K562 (cell line): ENCODE data around the gene TOMT. TPM values are rescaled to one million over a fixed set of nuclear protein-coding genes. Genes with fewer than 3 reads are reported as not detected.
A peak's percentile ranks its signal among the peaks of the same experiment; 100 is the strongest.

ENCODE experiments used
- ATAC-seq: fragments of 200-7000 bp; cut with Tn5 transposase; 3 replicates; pipeline ENCODE4 v1.9.1; 2020; ENCODE audit warnings: moderate library complexity
- BruUV-seq: library from RNA; stranded (reverse); fragments of 400-500 nt; replicated peaks from 2 replicates; lab custom pipeline; 2021; lab: Mats Ljungman, UMichigan
- CTCF ChIA-PET: fragments of 300-600 bp; formaldehyde crosslinking; extraction: SDS; loops from one replicate; lab custom pipeline; 2021; ENCODE audit warnings: low intra/inter-chr PET ratio; lab: Yijun Ruan, JAX
- POLR2A ChIA-PET: fragments of 300-600, 350-650 bp; sonication (Branson Sonifier 250); formaldehyde crosslinking; extraction: SDS; loops from one replicate; lab custom pipeline; 2021; ENCODE audit warnings: antibody characterized with exemption, inconsistent platforms; lab: Yijun Ruan, JAX
- DNase-seq, 4 experiments: peaks; one replicate each; pipeline versions ENCODE4 v3.0.0 to v3.0.0-alpha.2; 2011 to 2018; ENCODE audit warnings: low spot score in 3 of 4, mixed read lengths in 3 of 4; ENCODE audit errors: extremely low read depth in 1 of 4
- FAIRE-seq: peaks from 2 replicates; lab custom pipeline; 2011; peaks lifted over from hg19 to GRCh38; lab: Jason Lieb, UNC
- H2AFZ ChIP-seq: 2 replicates; pipeline ENCODE4 v1.6.0; 2011; ENCODE audit warnings: low read depth, low read length, control low read depth, inconsistent platforms
- H3K27ac ChIP-seq: fragments of 200-600 bp; 3 replicates; pipeline ENCODE4 v1.8.0; 2011; ENCODE audit warnings: low read depth, mild to moderate bottlenecking, control low read depth, inconsistent platforms, low read length, moderate library complexity, mixed read lengths; ENCODE audit errors: extremely low read depth
- H3K27me3 ChIP-seq, 2 experiments: fragments of 300-600 bp in 1 of 2; 2 replicates in 1 of 2; 3 replicates in 1 of 2; pipeline versions ENCODE4 v1.6.0 to v1.8.0; 2011; ENCODE audit warnings: inconsistent platforms in 2 of 2, low read length in 2 of 2, mild to moderate bottlenecking in 1 of 2, mixed read lengths in 1 of 2, moderate library complexity in 1 of 2; ENCODE audit not compliant: control insufficient read depth in 2 of 2, insufficient read depth in 2 of 2
- H3K36me3 ChIP-seq: fragments of 300-600 bp; 3 replicates; pipeline ENCODE4 v1.8.0; 2011; ENCODE audit warnings: mild to moderate bottlenecking, low read length, inconsistent platforms; ENCODE audit not compliant: control insufficient read depth, insufficient read depth
- H3K4me1 ChIP-seq, 2 experiments: fragments of 200-600 bp in 1 of 2; replicated peaks in 1 of 2; 2 replicates in 1 of 2; 3 replicates in 1 of 2; pipeline versions ENCODE4 v1.5.1 to v1.8.0; 2011; ENCODE audit warnings: inconsistent platforms in 2 of 2, low read length in 2 of 2, mild to moderate bottlenecking in 1 of 2, mixed read lengths in 1 of 2, moderate library complexity in 1 of 2; ENCODE audit not compliant: control insufficient read depth in 2 of 2, insufficient read depth in 2 of 2
- H3K4me2 ChIP-seq: 2 replicates; pipeline ENCODE4 v1.6.1; 2011; ENCODE audit warnings: low read length, control low read depth, inconsistent platforms, mixed read lengths; ENCODE audit not compliant: insufficient read depth
- H3K4me3 ChIP-seq: fragments of 200-600 bp; sonication (generic), shearing (Covaris generic); 2 replicates; pipeline ENCODE4 v1.5.1; 2016; ENCODE audit warnings: control low read depth, inconsistent platforms
- H3K79me2 ChIP-seq: fragments of 200-600 bp; 3 replicates; pipeline ENCODE4 v1.8.0; 2011; ENCODE audit warnings: low read length, inconsistent platforms; ENCODE audit not compliant: control insufficient read depth, insufficient read depth
- H3K9ac ChIP-seq, 2 experiments: 2 replicates each; pipeline versions ENCODE4 v1.6.0 to v1.6.1; 2011; ENCODE audit warnings: low read depth in 2 of 2, low read length in 2 of 2, control low read depth in 1 of 2, inconsistent platforms in 1 of 2, mild to moderate bottlenecking in 1 of 2, mixed read lengths in 1 of 2; ENCODE audit not compliant: insufficient read depth in 1 of 2
- H3K9me1 ChIP-seq: one replicate; pipeline ENCODE4 v1.6.0; 2011; ENCODE audit warnings: inconsistent platforms, mild to moderate bottlenecking, low read length, moderate library complexity; ENCODE audit not compliant: control insufficient read depth, insufficient read depth
- H3K9me3 ChIP-seq: replicated peaks from 2 replicates; pipeline ENCODE4 v1.5.1; 2011; ENCODE audit warnings: low read depth, low read length, inconsistent platforms; ENCODE audit not compliant: control insufficient read depth, insufficient read depth
- H4K20me1 ChIP-seq: replicated peaks from 2 replicates; pipeline ENCODE4 v1.6.1; 2011; ENCODE audit warnings: low read length, inconsistent platforms, mixed read lengths; ENCODE audit not compliant: control insufficient read depth, insufficient read depth
- BDP1 ChIP-seq: IDR thresholded peaks from 3 replicates; pipeline ENCODE4 v1.6.1; 2011; ENCODE audit not compliant: insufficient read length, insufficient read depth
- CBX3 ChIP-seq, 2 experiments: IDR thresholded peaks; 1 replicate in 1 of 2; 2 replicates in 1 of 2; pipeline ENCODE4 v1.6.1; 2012; ENCODE audit warnings: inconsistent platforms in 2 of 2, low read length in 2 of 2, borderline replicate concordance in 1 of 2, control low read depth in 1 of 2
- CREB1 ChIP-seq, 2 experiments: sonication (generic) in 1 of 2; formaldehyde crosslinking in 1 of 2; IDR thresholded peaks; 2 replicates each; pipeline versions ENCODE4 v1.6.1 to v1.8.0; 2012 to 2022; ENCODE audit warnings: inconsistent platforms in 1 of 2, mild to moderate bottlenecking in 1 of 2, missing genetic modification reagents in 1 of 2, moderate library complexity in 1 of 2
- FOSL1 ChIP-seq: fragments of 200-800 bp; sonication (Bioruptor generic); conservative IDR thresholded peaks from 2 replicates; pipeline ENCODE4 v1.6.1; 2016; ENCODE audit warnings: missing genetic modification characterization, missing compliant biosample characterization
- MECOM ChIP-seq: fragments of 250-450 bp; sonication (Bioruptor Pico); IDR thresholded peaks from 2 replicates; pipeline ENCODE4 v1.8.0; 2022; ENCODE audit warnings: inconsistent platforms
- NBN ChIP-seq: fragments of 450-650 bp; IDR thresholded peaks from 2 replicates; pipeline ENCODE4 v1.6.1; 2016; ENCODE audit warnings: low read depth, mild to moderate bottlenecking
- RCOR1 ChIP-seq, 2 experiments: IDR thresholded peaks; 2 replicates each; pipeline ENCODE4 v1.6.1; 2012; ENCODE audit warnings: low read depth in 2 of 2, low read length in 2 of 2, borderline replicate concordance in 1 of 2, improper control_type of control experiment in 1 of 2
- RFX1 ChIP-seq: fragments of 450-650 bp; IDR thresholded peaks from 2 replicates; pipeline ENCODE4 v1.6.1; 2016; ENCODE audit warnings: mild to moderate bottlenecking, moderate library complexity
- SMARCA5 ChIP-seq: fragments of 450-650 bp; IDR thresholded peaks from 2 replicates; pipeline ENCODE4 v1.6.1; 2016
- SOX6 ChIP-seq: fragments of 450-650 bp; IDR thresholded peaks from 2 replicates; pipeline ENCODE4 v1.6.1; 2014; ENCODE audit warnings: mild to moderate bottlenecking
- SREBF1 ChIP-seq: fragments of 150-350 bp; IDR thresholded peaks from 2 replicates; pipeline ENCODE4 v1.6.1; 2014; ENCODE audit warnings: antibody characterized with exemption, low read depth, low read length, borderline replicate concordance
- YY1 ChIP-seq, 3 experiments: IDR thresholded peaks; 2 replicates each; pipeline ENCODE4 v1.6.1; 2011; ENCODE audit warnings: low read length in 2 of 3, mild to moderate bottlenecking in 2 of 3, moderate library complexity in 2 of 3, borderline replicate concordance in 1 of 3, control low read depth in 1 of 3, low read depth in 1 of 3; ENCODE audit not compliant: insufficient read depth in 3 of 3, insufficient replicate concordance in 2 of 3, control insufficient read depth in 1 of 3, insufficient read length in 1 of 3; ENCODE audit errors: extremely low read depth in 1 of 3
- ZBTB17 ChIP-seq: fragments of 450-650 bp; formaldehyde crosslinking; IDR thresholded peaks from 2 replicates; pipeline ENCODE4 v1.4.0; 2020; ENCODE audit warnings: mild to moderate bottlenecking
- ZNF134 ChIP-seq: fragments of 250-450 bp; sonication (Bioruptor Pico); conservative IDR thresholded peaks from 2 replicates; pipeline ENCODE4 v1.4.0; 2020
- WGBS: fragments of 100-300 bp; shearing (Covaris generic); methylation state at CpG from one replicate; pipeline ENCODE4 v1.1.6; 2016; ENCODE audit warnings: low coverage, mixed read lengths; ENCODE audit not compliant: insufficient coverage; ENCODE audit errors: missing lambda C conversion rate; 5-methylcytosine and 5-hydroxymethylcytosine counted together
- in situ Hi-C: fragments of 300-500 bp; cut with MboI; formaldehyde crosslinking; loops from 4 replicates; pipeline ENCODE4 v1.15.0; 2018; ENCODE audit warnings: inconsistent platforms, mixed read lengths
- intact Hi-C: fragments of 100-400 bp; cut with micrococcal nuclease; formaldehyde crosslinking; loops from 2 replicates; pipeline ENCODE4 v1.14.2; 2022
- polyA plus RNA-seq, 8 experiments: library from polyadenylated mRNA; depleted of rRNA in 4 of 8; stranded (reverse) in 5 of 8; unstranded in 3 of 8; fragments of >200 nt; fragmentation: Nextera tagmentation in 2 of 8; fragmentation: Illumina TruSeq in 1 of 8; extraction: Ambion mirVana in 2 of 8; extraction: Trizol in 1 of 8; gene quantifications; 2 replicates each; pipeline versions ENCODE4 v1.2.1 to v1.2.3, GENCODE V29; 2011 to 2014; ENCODE audit warnings: inconsistent platforms in 1 of 8, missing spikeins in 1 of 8
- total RNA-seq, 7 experiments: library from RNA; depleted of rRNA in 6 of 7; stranded (reverse); fragments of >200 nt in 6 of 7; fragmentation: Illumina TruSeq in 2 of 7; extraction: Trizol in 2 of 7; gene quantifications; 2 replicates each; pipeline versions ENCODE4 v1.2.1 to v1.2.3, GENCODE V29; 2011 to 2021; ENCODE audit warnings: low replicate concordance in 1 of 7
- TF ChIP-seq, protein P1 (sequence below): fragments of 200-800 bp; sonication (Bioruptor generic); IDR thresholded peaks from 2 replicates; pipeline ENCODE4 v1.6.1; 2017; ENCODE audit warnings: missing genetic modification characterization, missing compliant biosample characterization
- TF ChIP-seq, protein P2 (sequence below), 2 experiments: fragments of 250-450 bp in 1 of 2; fragments of 450-650 bp in 1 of 2; sonication (Bioruptor Pico) in 1 of 2; IDR thresholded peaks; 2 replicates each; pipeline versions ENCODE4 v1.6.1 to v1.8.0; 2016 to 2021; ENCODE audit warnings: mild to moderate bottlenecking in 2 of 2, moderate library complexity in 2 of 2, missing compliant biosample characterization in 1 of 2, missing genetic modification characterization in 1 of 2

Gene TOMT
- total and polyA plus RNA-seq, 9 of the 15 experiments (the other 6 are each of a cell fraction or from before 2014, with no cell fraction given): not detected

DNA sequence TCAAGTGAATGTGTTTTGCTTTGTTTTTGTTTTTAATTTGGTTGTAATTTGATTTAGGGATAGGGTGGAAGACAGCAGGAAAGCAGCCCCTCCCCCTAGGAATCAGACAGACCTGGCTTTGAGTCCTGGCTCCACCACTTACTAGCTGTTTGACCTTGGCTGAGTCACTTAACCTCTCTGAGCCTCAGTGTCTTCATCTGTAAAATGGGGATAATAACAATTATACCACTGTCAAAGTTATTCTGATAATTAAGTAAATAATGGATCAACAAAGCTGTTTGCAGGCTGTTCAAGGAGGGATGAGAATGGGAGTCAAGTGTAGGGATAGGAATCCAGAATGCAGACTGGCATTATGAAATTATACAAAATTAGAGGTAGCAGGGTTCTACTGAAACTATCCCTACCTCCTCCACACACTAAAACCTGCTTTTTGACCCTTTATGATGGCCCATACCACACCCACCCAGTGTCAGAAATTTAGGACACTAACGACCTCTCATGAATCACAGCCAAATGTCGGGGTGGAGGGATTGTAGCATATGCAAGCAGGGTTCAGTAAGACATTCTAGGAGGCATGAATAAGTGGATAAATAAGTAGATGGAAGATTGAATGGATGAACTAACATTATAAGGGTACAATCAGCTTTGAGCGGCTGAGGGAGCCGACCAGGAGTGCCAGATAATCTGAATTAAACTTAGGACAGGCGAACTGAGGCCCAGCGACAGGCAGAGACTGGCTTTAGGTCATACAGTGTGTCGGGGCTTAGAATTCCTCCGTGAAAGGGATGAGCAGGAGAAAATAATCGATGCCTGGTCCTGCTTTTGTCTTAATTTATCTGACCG is 5.8 kb downstream of the TOMT start:
- no peak; the same call in 2 of the 3 replicates for ATAC-seq
- Histone ChIP-seq H2AFZ (peak overlapping the region; percentile 53), H3K36me3 (peaks cover 17% of the 10 kb centered on the region; the same call in 2 of the 3 replicates), H3K27ac (peak overlapping the region; percentile 97), H3K4me3 (peak overlapping the region; percentile 53), H3K9me1 (no peaks in the 10 kb centered on the region), H4K20me1 (no peaks in the 10 kb centered on the region), H3K79me2 (peaks cover 3% of the 10 kb centered on the region; the same call in 1 of the 3 replicates), H3K27me3 (no peaks in the 10 kb centered on the region), H3K9me3 (no peaks in the 10 kb centered on the region), H3K4me2 (peak overlapping the region; percentile 96), H3K4me1 (peaks cover 0 to 24% of the 10 kb centered on the region in 2 experiments), H3K9ac (peak overlapping the region; percentile 87 to 95)
- TSS peak; percentile 82 for BruUV-seq
- intact Hi-C loops: loop anchor here (1.0 kb wide), 1 partner anchor 31 kb away; the partner anchor contains the start of genes LRRC51 and NUMA1
- DNase-seq: no peak
- CTCF ChIA-PET: no interaction called here
- under 1% methylated on average over 10 of the region's 10 CpGs for WGBS
- POLR2A ChIA-PET: interaction anchor here (0.6 to 2.5 kb wide), 13 partner anchors 9 to 325 kb away, joined by 3 to 14 read pairs (median 4); partner anchors contain the start of genes RNF121 and XNDC1N
- FAIRE-seq: peak; percentile 26
- in situ Hi-C loops: no loop called here
- TF ChIP-seq SMARCA5 (peak; percentile 94), RCOR1 (IDR thresholded peaks at IDR 0.05; ENCODE audit: borderline replicate concordance in 1 of 2, low read depth in 2 of 2, low read length in 2 of 2) (peak; percentile 30 to 92; a peak in 3 of 4 replicates), FOSL1 (tag) (peak; percentile 61; the same call in 1 of the 2 replicates), BDP1 (no peak), RFX1 (no peak), YY1 (IDR thresholded peaks at IDR 0.05; ENCODE audit: borderline replicate concordance in 1 of 3, control insufficient read depth in 1 of 3, extremely low read depth in 1 of 3, insufficient read depth in 3 of 3, insufficient read length in 1 of 3, insufficient replicate concordance in 2 of 3, low read depth in 1 of 3, low read length in 2 of 3) (no peak), ZBTB17 (CRISPR knock-in tag) (peak; percentile 78; the same call in 1 of the 2 replicates), SOX6 (0 out of 2 replicates have a peak, but pooled peaks have one; percentile 15), CBX3 (IDR thresholded peaks at IDR 0.05; ENCODE audit: borderline replicate concordance in 1 of 2, low read length in 2 of 2) (peak in 1 of 2 experiments; percentile 39; a peak in 1 of 3 replicates), ZNF134 (no peak), CREB1 (IDR thresholded peaks at IDR 0.05) (no peak), CREB1 (CRISPR knock-in tag; IDR thresholded peaks at IDR 0.05) (peak; percentile 37; the same call in 1 of the 2 replicates), SREBF1 (no peak), MECOM (CRISPR knock-in tag) (no peak), NBN (0 out of 2 replicates have a peak, but pooled peaks have one; percentile 23)
- TF ChIP-seq, protein P1, sequence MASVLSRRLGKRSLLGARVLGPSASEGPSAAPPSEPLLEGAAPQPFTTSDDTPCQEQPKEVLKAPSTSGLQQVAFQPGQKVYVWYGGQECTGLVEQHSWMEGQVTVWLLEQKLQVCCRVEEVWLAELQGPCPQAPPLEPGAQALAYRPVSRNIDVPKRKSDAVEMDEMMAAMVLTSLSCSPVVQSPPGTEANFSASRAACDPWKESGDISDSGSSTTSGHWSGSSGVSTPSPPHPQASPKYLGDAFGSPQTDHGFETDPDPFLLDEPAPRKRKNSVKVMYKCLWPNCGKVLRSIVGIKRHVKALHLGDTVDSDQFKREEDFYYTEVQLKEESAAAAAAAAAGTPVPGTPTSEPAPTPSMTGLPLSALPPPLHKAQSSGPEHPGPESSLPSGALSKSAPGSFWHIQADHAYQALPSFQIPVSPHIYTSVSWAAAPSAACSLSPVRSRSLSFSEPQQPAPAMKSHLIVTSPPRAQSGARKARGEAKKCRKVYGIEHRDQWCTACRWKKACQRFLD (CRISPR knock-in tag): 0 out of 2 replicates have a peak, but pooled peaks have one; percentile 50
- TF ChIP-seq, protein P2, sequence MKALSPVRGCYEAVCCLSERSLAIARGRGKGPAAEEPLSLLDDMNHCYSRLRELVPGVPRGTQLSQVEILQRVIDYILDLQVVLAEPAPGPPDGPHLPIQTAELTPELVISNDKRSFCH (CRISPR knock-in tag; IDR thresholded peaks at IDR 0.05): no peak
- TF ChIP-seq, protein P2 (tag; IDR thresholded peaks at IDR 0.05): no peak
